IMR-90 (cell line): ENCODE data around the gene NTM. TPM values are rescaled to one million over a fixed set of nuclear protein-coding genes. Genes with fewer than 3 reads are reported as not detected.

Source experiments
- ATAC-seq: fragments of 200-7000 bp; cut with Tn5 transposase; 2 replicates; pipeline ENCODE4 v1.9.1; 2020; ENCODE audit warnings: low read depth, mild to moderate bottlenecking, moderate library complexity
- BruUV-seq: library from RNA; stranded (reverse); fragments of 400-500 nt; replicated peaks from 2 replicates; lab custom pipeline; 2021; lab: Mats Ljungman, UMichigan
- CTCF ChIA-PET: fragments of 300-600 bp; formaldehyde crosslinking; extraction: SDS; loops from one replicate; lab custom pipeline; 2021; ENCODE audit warnings: antibody characterized with exemption; lab: Yijun Ruan, JAX
- POLR2A ChIA-PET: fragments of 300-600 bp; sonication (Branson Sonifier 250); formaldehyde crosslinking; loops from one replicate; lab custom pipeline; 2022; ENCODE audit warnings: antibody characterized with exemption; ENCODE audit not compliant: unreplicated experiment; lab: Charles Lee
- DNase-seq: peaks from one replicate; pipeline ENCODE4 v3.0.0; 2013
- H2AFZ ChIP-seq: replicated peaks from 2 replicates; pipeline ENCODE3; 2013; ENCODE audit warnings: low read length, mild to moderate bottlenecking; ENCODE audit not compliant: poor library complexity
- H2AK5ac ChIP-seq: 2 replicates; pipeline ENCODE4 v1.6.1; 2013; ENCODE audit warnings: low read depth, low read length, inconsistent platforms
- H2AK9ac ChIP-seq: replicated peaks from 2 replicates; pipeline ENCODE3; 2013; ENCODE audit warnings: mild to moderate bottlenecking, low read depth, low read length, moderate library complexity; ENCODE audit not compliant: poor library complexity
- H2BK120ac ChIP-seq: 2 replicates; pipeline ENCODE4 v1.6.1; 2013; ENCODE audit warnings: low read depth, low read length, inconsistent platforms
- H2BK15ac ChIP-seq: 3 replicates; pipeline ENCODE4 v1.6.1; 2013; ENCODE audit warnings: low read depth, low read length, inconsistent platforms
- H2BK20ac ChIP-seq: 2 replicates; pipeline ENCODE4 v1.6.1; 2013; ENCODE audit warnings: low read depth, mild to moderate bottlenecking, inconsistent platforms, low read length, moderate library complexity
- H2BK5ac ChIP-seq: 2 replicates; pipeline ENCODE4 v1.6.1; 2013; ENCODE audit warnings: mild to moderate bottlenecking, low read depth, low read length, inconsistent platforms; ENCODE audit not compliant: poor library complexity, severe bottlenecking
- H3K14ac ChIP-seq: replicated peaks from 2 replicates; pipeline ENCODE4 v1.6.1; 2013; ENCODE audit warnings: low read depth, low read length, inconsistent platforms
- H3K18ac ChIP-seq: 2 replicates; pipeline ENCODE4 v1.6.1; 2013; ENCODE audit warnings: low read depth, low read length, control low read depth
- H3K23ac ChIP-seq: 2 replicates; pipeline ENCODE4 v1.6.1; 2013; ENCODE audit warnings: low read depth, low read length, inconsistent platforms
- H3K27ac ChIP-seq: 2 replicates; pipeline ENCODE4 v1.5.1; 2013; ENCODE audit warnings: mild to moderate bottlenecking, control low read depth, low read length; ENCODE audit not compliant: insufficient read depth
- H3K27me3 ChIP-seq: 2 replicates; pipeline ENCODE4 v1.6.1; 2013; ENCODE audit warnings: low read length; ENCODE audit not compliant: control insufficient read depth, insufficient read depth
- H3K36me3 ChIP-seq: 2 replicates; pipeline ENCODE4 v1.6.1; 2013; ENCODE audit warnings: low read length, mixed read lengths; ENCODE audit not compliant: control insufficient read depth, insufficient read depth
- H3K4ac ChIP-seq: 2 replicates; pipeline ENCODE4 v1.6.1; 2013; ENCODE audit warnings: low read depth, low read length, inconsistent platforms
- H3K4me1 ChIP-seq: 2 replicates; pipeline ENCODE4 v1.6.1; 2013; ENCODE audit warnings: low read length, mixed read lengths; ENCODE audit not compliant: control insufficient read depth, insufficient read depth
- H3K4me2 ChIP-seq: 2 replicates; pipeline ENCODE4 v1.6.1; 2013; ENCODE audit warnings: low read depth, mild to moderate bottlenecking, control low read depth, low read length, moderate library complexity
- H3K4me3 ChIP-seq: 2 replicates; pipeline ENCODE4 v1.5.1; 2013; ENCODE audit warnings: low read depth, mild to moderate bottlenecking, control low read depth, low read length, moderate library complexity; ENCODE audit not compliant: insufficient read depth
- H3K56ac ChIP-seq: 2 replicates; pipeline ENCODE4 v1.6.1; 2013; ENCODE audit warnings: low read length, inconsistent platforms; ENCODE audit not compliant: insufficient read depth; ENCODE audit errors: extremely low read depth
- H3K79me1 ChIP-seq, 2 experiments: 2 replicates each; pipeline ENCODE4 v1.6.1; 2013; ENCODE audit warnings: low read length in 2 of 2, inconsistent platforms in 1 of 2, low read depth in 1 of 2
- H3K9ac ChIP-seq: 2 replicates; pipeline ENCODE4 v1.6.1; 2013; ENCODE audit warnings: low read depth, low read length, control low read depth
- H3K9me1 ChIP-seq: 2 replicates; pipeline ENCODE4 v1.6.1; 2013; ENCODE audit warnings: low read length, inconsistent platforms; ENCODE audit not compliant: insufficient read depth
- H3K9me3 ChIP-seq: 2 replicates; pipeline ENCODE4 v1.6.1; 2013; ENCODE audit warnings: low read length; ENCODE audit not compliant: control insufficient read depth, insufficient read depth
- H4K20me1 ChIP-seq: 2 replicates; pipeline ENCODE4 v1.6.1; 2013; ENCODE audit warnings: low read length, inconsistent platforms; ENCODE audit not compliant: insufficient read depth
- H4K5ac ChIP-seq: 2 replicates; pipeline ENCODE4 v1.6.1; 2013; ENCODE audit warnings: mild to moderate bottlenecking, low read depth, low read length, control low read depth
- H4K8ac ChIP-seq, 2 experiments: 2 replicates each; pipeline ENCODE4 v1.6.1; 2013; ENCODE audit warnings: low read depth in 2 of 2, low read length in 2 of 2, control low read depth in 1 of 2, inconsistent platforms in 1 of 2
- H4K91ac ChIP-seq: 2 replicates; pipeline ENCODE4 v1.6.1; 2013; ENCODE audit warnings: low read depth, low read length, inconsistent platforms; ENCODE audit not compliant: insufficient read depth
- CHD1 ChIP-seq: IDR thresholded peaks from 2 replicates; pipeline ENCODE4 v1.6.1; 2012; ENCODE audit warnings: low read depth, low read length, improper control_type of control experiment
- CTCF ChIP-seq: conservative IDR thresholded peaks from 2 replicates; pipeline ENCODE4 v1.5.1; 2012; ENCODE audit warnings: mild to moderate bottlenecking, low read depth, low read length, improper control_type of control experiment
- MXI1 ChIP-seq: IDR thresholded peaks from 2 replicates; pipeline ENCODE4 v1.6.1; 2012; ENCODE audit warnings: low read depth, mild to moderate bottlenecking, low read length, moderate library complexity, borderline replicate concordance
- NFE2L2 ChIP-seq: fragments of 150-350 bp; IDR thresholded peaks from 2 replicates; pipeline ENCODE4 v1.6.1; 2016; ENCODE audit warnings: low read depth, mild to moderate bottlenecking, low read length
- POLR2A ChIP-seq: IDR thresholded peaks from 2 replicates; pipeline ENCODE4 v1.6.1; 2012; ENCODE audit warnings: mild to moderate bottlenecking, low read depth, low read length
- WGBS, 2 experiments: methylation state at CpG; one replicate each; pipeline versions ENCODE4 v1.1.5 to v1.1.7; 2013; ENCODE audit warnings: missing lambda C conversion rate in 2 of 2; ENCODE audit not compliant: insufficient read length in 1 of 2; ENCODE audit errors: extremely low coverage in 2 of 2; 5-methylcytosine and 5-hydroxymethylcytosine counted together
- dilution Hi-C: fragments of 300-500 bp; cut with HindIII; formaldehyde crosslinking; loops from one replicate; pipeline ENCODE4 v1.14.3; 2018; ENCODE audit warnings: low sequenced_read_pairs; ENCODE audit not compliant: unreplicated experiment
- in situ Hi-C: fragments of 300-500 bp; cut with MboI; formaldehyde crosslinking; loops from 3 replicates; pipeline ENCODE4 v1.14.3; 2019; ENCODE audit warnings: low sequenced_read_pairs, inconsistent platforms, mixed read lengths
- intact Hi-C: fragments of 100-400 bp; cut with micrococcal nuclease; formaldehyde crosslinking; loops from 2 replicates; pipeline ENCODE4 v1.10.0; 2022
- polyA plus RNA-seq, 3 experiments: library from polyadenylated mRNA; depleted of rRNA; stranded (reverse); fragments of >200 nt; gene quantifications; 2 replicates each; pipeline ENCODE4 v1.2.3, GENCODE V29; 2012; ENCODE audit warnings: low replicate concordance in 1 of 3
- total RNA-seq: library from RNA; depleted of rRNA; stranded (reverse); fragments of >200 nt; gene quantifications from 2 replicates; pipeline ENCODE4 v1.2.3, GENCODE V29; 2012
- TF ChIP-seq, protein P1 (sequence below): fragments of 150-350 bp; IDR thresholded peaks from 2 replicates; pipeline ENCODE4 v1.6.1; 2016; ENCODE audit warnings: low read depth, mild to moderate bottlenecking, low read length, moderate library complexity, borderline replicate concordance

Gene NTM
- total and polyA plus RNA-seq, 2 of the 4 experiments (the other 2 are of a cell fraction) = 19.5 to 25.5 TPM

DNA sequence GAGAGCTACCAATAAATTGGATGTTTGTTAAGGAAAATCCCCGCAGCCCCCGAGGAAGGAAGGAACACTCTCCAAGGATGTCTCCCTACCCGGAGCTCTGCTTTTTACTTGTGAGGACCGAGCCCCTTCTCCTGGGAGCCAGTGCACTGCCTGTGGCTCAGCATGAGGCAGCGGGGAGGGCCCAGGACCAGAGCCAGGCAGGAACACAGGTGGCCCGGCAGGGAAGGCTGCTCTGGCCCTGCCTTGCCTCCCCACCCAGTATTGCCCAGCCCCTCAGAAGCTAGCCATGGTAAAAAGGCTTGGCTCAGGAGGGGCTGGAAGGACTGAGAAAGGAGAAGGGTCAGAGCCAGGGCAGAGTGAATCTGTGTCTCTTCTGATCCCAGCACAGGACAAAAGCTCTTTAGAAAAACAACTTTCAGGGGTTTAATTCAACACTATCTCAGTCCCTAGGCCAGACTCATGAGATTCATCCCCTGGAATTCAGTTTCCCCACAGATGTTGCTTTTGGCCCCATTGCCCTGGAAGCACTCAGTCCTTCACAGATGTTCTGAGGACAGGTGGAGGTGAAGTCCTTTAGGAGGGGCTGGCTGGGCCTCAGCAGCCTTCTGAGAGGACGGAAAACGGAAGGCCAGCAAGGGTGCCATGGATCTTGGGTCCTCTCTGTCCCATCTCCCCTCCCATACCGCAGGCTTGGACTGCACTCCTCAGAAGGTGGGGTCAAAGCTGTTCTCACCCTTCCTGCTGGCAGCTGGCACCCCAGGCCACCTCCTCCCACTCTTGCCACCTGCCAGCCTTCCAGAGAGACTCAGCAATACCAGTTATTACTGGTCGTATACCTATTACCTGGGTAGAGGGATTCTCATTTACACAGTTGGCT, 318.9 kb downstream of the NTM start:
- peaks cover 3% of the 10 kb centered on the region; the same call in 1 of the 2 replicates for H3K4me1 ChIP-seq
- no peak for DNase-seq
- no peak overlapping the region for H3K18ac ChIP-seq
- BruUV-seq = no TSS peak
- peaks cover 7% of the 10 kb centered on the region for H3K27me3 ChIP-seq
- no peak overlapping the region for H3K4ac ChIP-seq
- H4K8ac ChIP-seq = no peak overlapping the region
- ATAC-seq = no peak
- no peaks in the 10 kb centered on the region for H3K36me3 ChIP-seq
- H3K14ac ChIP-seq = no peak overlapping the region
- H3K79me1 ChIP-seq = no peaks in the 10 kb centered on the region
- no peak overlapping the region for H2BK15ac ChIP-seq
- no peak overlapping the region for H2AK5ac ChIP-seq
- intact Hi-C loops = loop anchor here (5.0 kb wide), 1 partner anchor 1373 kb away; no protein-coding TSS in a partner anchor
- WGBS, 2 experiments = 84% methylated on average over 6 of the region's 10 CpGs; no CpG with 5 or more reads in 1 of the 2 experiments
- dilution Hi-C loops = no loop called here
- no peak overlapping the region for H4K5ac ChIP-seq
- ChIA-PET POLR2A (no interaction called here), CTCF (interaction anchor here (0.6 to 1.2 kb wide), 4 partner anchors 179 to 946 kb away, joined by 3 to 7 read pairs (median 5); no protein-coding TSS in a partner anchor)
- H2AFZ ChIP-seq = no peak overlapping the region
- H3K4me3 ChIP-seq = no peak overlapping the region
- no peak overlapping the region for H3K56ac ChIP-seq
- no peak overlapping the region for H3K4me2 ChIP-seq
- H4K20me1 ChIP-seq = no peaks in the 10 kb centered on the region
- no peak for TF ChIP-seq NFE2L2
- no peak for TF ChIP-seq MXI1
- TF ChIP-seq CHD1 = no peak
- TF ChIP-seq, protein P1, sequence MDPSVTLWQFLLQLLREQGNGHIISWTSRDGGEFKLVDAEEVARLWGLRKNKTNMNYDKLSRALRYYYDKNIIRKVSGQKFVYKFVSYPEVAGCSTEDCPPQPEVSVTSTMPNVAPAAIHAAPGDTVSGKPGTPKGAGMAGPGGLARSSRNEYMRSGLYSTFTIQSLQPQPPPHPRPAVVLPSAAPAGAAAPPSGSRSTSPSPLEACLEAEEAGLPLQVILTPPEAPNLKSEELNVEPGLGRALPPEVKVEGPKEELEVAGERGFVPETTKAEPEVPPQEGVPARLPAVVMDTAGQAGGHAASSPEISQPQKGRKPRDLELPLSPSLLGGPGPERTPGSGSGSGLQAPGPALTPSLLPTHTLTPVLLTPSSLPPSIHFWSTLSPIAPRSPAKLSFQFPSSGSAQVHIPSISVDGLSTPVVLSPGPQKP = no peak
- no peak for TF ChIP-seq POLR2A
- no peak for TF ChIP-seq CTCF
- in situ Hi-C loops = loop anchor here (5.0 kb wide), 1 partner anchor 448 kb away; no protein-coding TSS in a partner anchor
- H3K9me1 ChIP-seq = no peaks in the 10 kb centered on the region
- H3K27ac ChIP-seq = no peak overlapping the region
- H2BK20ac ChIP-seq = no peak overlapping the region
- no peak overlapping the region for H4K91ac ChIP-seq
- no peak overlapping the region for H2BK5ac ChIP-seq
- H3K23ac ChIP-seq = no peak overlapping the region
- H3K9me3 ChIP-seq = no peaks in the 10 kb centered on the region
- no peak overlapping the region for H3K9ac ChIP-seq
- no peak overlapping the region for H2BK120ac ChIP-seq
- no peak overlapping the region for H2AK9ac ChIP-seq
